ENCODE data around the gene SLC6A7. TPM values are rescaled to one million over a fixed set of nuclear protein-coding genes. Genes with fewer than 3 reads are reported as not detected.

SLC6A7 gene
- 0.02 TPM in 1 of 5 replicates, not detected in the others for total RNA-seq (2022; extraction: Qiagen RNA extraction)

GRCh38 chr5:150189728-150190502 is at the start of gene SLC6A7:
Gene SLC6A7 (plus strand): TSS chr5:150190062. CDS start chr5:150190328, 266 bp downstream.

GRCh38 chr5:150155258-150156026 is 34.4 kb upstream of the SLC6A7 start, which contains the start of gene PDGFRB:
Gene PDGFRB (minus strand): TSS chr5:150155845. CDS start chr5:150137047, 18,798 bp downstream.

GRCh38 chr5:150166650-150167511 is 23.0 kb upstream of the SLC6A7 start, which contains the start of gene CDX1:
Gene CDX1 (plus strand): TSS chr5:150166778. CDS start chr5:150166877, 99 bp downstream.

Other genes with a start within 250 kb of the SLC6A7 start
- 0.22 to 0.32 TPM (median 0.25 TPM) in 5 replicates for gene PDE6A, start 245.3 kb upstream of the SLC6A7 start, total RNA-seq (2022; extraction: Qiagen RNA extraction)
- 43.7 to 85.4 TPM (median 65.0 TPM) in 5 replicates for gene SLC26A2, start 229.3 kb upstream of the SLC6A7 start, total RNA-seq (2022; extraction: Qiagen RNA extraction)
- 4.7 to 5.6 TPM (median 5.2 TPM) in 5 replicates for gene TIGD6, start 189.4 kb upstream of the SLC6A7 start, total RNA-seq (2022; extraction: Qiagen RNA extraction)
- gene HMGXB3, start 189.3 kb upstream of the SLC6A7 start, total RNA-seq (2022; extraction: Qiagen RNA extraction), result 31.8 to 37.3 TPM (median 33.2 TPM) in 5 replicates
- 0.10 to 0.23 TPM (median 0.20 TPM) in 5 replicates for gene CSF1R, start 103.5 kb upstream of the SLC6A7 start, total RNA-seq (2022; extraction: Qiagen RNA extraction)
- 0.18 to 0.74 TPM (median 0.36 TPM) in 5 replicates for gene PDGFRB, start 34.2 kb upstream of the SLC6A7 start, total RNA-seq (2022; extraction: Qiagen RNA extraction)
- not detected in 5 replicates for gene CDX1, start 23.3 kb upstream of the SLC6A7 start, total RNA-seq (2022; extraction: Qiagen RNA extraction)
- 0.59 to 0.90 TPM (median 0.80 TPM) in 5 replicates for gene CAMK2A, start 99.7 kb downstream of the SLC6A7 start, total RNA-seq (2022; extraction: Qiagen RNA extraction)
- 30.4 to 36.6 TPM (median 34.3 TPM) in 5 replicates for gene ARSI, start 112.8 kb downstream of the SLC6A7 start, total RNA-seq (2022; extraction: Qiagen RNA extraction)
- gene TCOF1, start 167.6 kb downstream of the SLC6A7 start, total RNA-seq (2022; extraction: Qiagen RNA extraction), result 71.6 to 80.5 TPM (median 71.9 TPM) in 5 replicates
- gene CD74, start 222.8 kb downstream of the SLC6A7 start, total RNA-seq (2022; extraction: Qiagen RNA extraction), result 0.15 to 0.16 TPM in 2 of 5 replicates, not detected in the others

All from A549 treated with Hydrocortisone at 1 μM for 4 hours (cell line).